HG02973 (cell line): ENCODE measurements around the gene PDXK.

Experiments
- ATAC-seq: cut with Tn5 transposase; IDR thresholded peaks from one replicate; pipeline ENCODE4 v1.9.1; 2021; ENCODE audit warnings: moderate library complexity; ENCODE audit not compliant: unreplicated experiment

The PDXK gene

DNA sequence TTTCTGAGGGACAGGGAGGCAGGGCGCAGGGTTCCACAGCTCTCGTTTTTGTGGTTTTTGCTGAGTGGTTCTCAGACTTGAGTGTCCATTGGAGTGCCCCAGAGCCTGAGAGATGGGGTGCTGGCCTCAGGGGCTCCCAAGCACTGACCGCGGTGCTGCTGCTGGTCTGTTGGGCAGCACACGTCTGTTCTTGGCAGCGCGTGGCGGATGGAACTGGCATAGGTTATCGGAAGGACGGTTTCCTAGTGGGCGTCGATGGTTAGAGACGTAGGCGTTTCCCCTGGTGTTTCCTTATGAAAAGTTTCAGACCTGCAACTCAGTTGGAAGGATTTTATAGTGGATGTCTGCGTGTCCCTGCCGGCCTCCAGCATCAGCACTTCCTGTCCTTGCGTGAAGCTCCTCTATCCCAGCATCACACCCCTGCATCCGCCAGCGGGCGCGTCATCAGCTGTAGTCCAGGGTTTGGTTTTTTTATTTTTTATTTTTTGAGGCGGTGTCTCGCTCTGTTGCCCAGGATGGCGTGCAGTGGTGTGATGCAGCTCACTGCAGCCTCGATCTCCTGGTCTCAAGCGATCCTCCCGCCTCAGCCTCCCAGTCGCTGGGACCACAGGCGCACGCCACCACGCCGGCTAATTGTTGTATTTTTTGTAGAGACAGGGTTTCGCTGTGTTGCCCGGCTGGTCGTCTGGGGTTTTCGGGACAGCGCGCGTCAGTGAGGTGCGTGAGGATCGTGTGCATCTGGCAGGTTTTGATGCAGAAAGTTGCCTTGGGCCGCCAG, 82.3 kb downstream of the PDXK start:
- ATAC-seq = no peak

DNA sequence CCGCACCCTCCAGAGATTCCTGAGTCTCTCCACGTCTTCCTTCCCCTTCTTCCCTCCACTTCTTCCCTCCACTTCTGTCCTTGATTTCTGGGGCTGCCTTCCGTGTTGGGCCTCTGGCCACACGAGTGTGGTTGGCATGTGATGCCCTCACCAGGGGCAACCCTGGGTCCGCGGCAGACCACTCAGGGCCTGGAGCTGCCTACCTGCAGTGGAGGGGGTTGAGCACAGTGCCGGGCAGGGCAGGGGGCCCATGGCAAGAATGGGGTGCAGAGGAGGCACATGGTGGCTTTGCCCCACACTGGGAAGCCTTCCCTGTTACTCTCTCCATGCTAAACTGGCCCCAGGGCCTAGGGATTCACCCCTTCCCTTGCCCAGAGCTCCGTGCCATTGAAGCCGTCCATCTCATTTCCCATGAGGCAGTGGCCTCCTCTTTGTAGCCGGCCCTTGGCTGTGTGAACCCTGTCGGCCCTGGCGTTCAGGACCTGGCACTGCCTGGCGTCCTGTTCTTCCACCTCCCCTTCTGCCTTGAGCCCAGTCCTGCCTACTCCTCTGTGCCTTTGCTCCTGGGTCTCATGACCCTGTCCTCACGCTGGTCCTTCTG, 83.9 kb downstream of the PDXK start:
- ATAC-seq = no peak

GRCh38 chr21:43803558-43804300, 84.8 kb downstream of the PDXK start:
- no peak for ATAC-seq

GRCh38 chr21:43805275-43805800, 86.4 kb downstream of the PDXK start:
- peak; percentile 75 for ATAC-seq

DNA sequence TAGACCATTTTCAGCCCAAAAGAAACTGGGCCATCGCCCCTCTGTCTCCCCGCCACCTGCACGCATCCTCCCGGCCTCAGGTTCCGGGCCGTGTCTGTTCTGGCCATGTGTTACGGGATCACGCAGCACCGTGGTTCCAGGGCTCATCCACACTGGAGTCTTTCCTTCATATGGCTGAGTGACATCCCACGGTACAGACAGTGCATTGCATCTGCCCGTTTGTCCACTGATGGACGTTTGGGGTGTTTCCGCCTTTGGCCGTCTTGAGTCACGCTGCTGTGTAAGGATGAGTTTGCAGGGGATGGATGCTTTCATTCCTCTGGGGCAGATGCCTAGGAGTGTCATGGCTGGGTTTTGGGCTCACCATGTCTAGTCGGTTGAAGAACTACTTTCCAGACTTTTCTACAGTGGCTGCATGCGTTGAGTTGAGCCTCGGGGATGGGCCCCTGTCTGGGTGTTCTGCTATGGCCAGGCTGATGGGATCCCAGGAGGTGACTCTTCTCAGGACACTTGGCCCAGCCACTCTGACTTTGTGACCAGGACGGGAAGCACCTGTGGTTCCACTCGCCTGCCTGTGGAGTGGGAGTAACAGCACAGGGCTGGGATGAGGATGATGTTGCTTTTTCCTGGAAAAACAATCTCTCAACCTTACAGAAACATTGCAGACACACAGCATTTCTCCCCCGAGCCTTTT, 87.2 kb downstream of the PDXK start:
- no peak for ATAC-seq

- no peak for ATAC-seq
Observed at GRCh38 chr21:43808367-43808766, 89.4 kb downstream of the PDXK start.

DNA sequence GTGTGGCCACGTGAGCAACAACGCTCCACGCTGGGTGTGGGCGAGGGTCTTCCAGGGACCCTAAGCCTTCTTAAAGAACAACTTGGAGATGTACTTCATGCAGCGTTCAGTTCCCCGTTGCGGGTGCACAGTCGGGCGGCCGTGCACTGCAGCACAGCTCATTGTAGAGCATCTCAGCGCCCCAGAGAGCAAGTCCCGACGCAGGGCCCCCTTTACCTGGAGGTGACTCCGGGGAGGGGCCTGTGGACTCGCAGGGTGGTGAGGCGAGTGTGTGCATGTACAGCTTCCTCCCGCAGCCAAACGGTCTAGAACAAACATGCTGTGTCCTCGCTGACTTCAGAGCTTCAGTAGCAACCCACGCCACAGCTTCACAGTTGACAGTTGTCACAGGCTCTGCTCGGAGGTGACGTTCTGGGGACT, 89.9 kb downstream of the PDXK start:
- no peak for ATAC-seq

- no peak for ATAC-seq
Observed at GRCh38 chr21:43809346-43809799, 90.4 kb downstream of the PDXK start.

GRCh38 chr21:43809853-43810504, 91.0 kb downstream of the PDXK start:
- ATAC-seq = no peak

- ATAC-seq = no peak
Observed at GRCh38 chr21:43810505-43811261, 91.8 kb downstream of the PDXK start.

DNA sequence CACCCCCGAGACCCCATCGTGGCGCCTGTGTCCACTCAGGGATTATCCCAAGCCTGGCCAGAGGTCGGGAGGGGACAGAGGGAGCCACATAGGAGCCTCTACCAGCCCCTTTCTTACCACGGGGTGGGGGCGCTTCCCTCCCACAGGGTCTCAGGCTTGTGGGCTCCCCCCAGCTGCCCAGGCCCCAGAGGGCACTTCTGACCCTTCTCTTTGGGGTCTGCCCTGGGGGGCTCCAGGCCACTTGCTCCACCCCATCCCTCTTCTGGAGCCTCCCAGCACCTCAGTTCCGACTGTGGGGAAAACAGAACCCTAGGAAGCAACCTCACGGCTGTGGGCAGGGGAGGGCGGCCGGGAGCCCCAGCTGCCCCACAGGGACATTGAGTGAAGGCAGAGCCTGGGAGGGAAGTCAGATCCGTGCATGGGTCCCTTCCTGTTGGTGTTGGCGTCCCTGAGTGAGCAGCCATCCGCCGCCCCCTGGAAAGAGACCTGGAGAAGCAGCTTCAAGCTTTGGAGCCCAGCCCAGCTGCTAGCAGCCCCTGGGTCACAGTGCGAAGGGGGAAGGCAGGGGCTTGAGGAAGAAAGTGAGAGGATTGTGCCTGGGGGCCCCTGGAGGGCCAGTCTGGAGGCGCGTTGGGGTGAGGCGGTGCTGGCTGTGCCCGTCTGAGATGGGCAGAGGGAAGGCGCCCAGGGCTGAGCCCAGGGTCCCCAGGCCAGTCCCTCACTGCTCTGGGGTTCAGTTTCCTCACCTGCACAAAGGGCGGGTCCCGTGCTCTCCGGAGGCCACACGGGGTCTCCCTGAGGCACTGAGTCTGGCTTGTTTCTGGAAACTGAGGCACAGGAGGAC, 92.6 kb downstream of the PDXK start:
- ATAC-seq = no peak
